Small intestine (tissue), 7 donors: ENCODE data around the gene IGIP. TPM values are rescaled to one million over a fixed set of nuclear protein-coding genes. Genes with fewer than 3 reads are reported as not detected.
A peak's percentile ranks its signal among the peaks of the same experiment; 100 is the strongest.

ENCODE experiments used
- DNase-seq, 2 donors: peaks; one replicate each; pipeline versions ENCODE4 v3.0.0 to v3.0.0-alpha.2; 2013
- FAIRE-seq: peaks from 2 replicates; lab custom pipeline; 2012; peaks lifted over from hg19 to GRCh38; lab: Jason Lieb, UNC
- H3K27ac ChIP-seq, 3 donors: one replicate each; pipeline ENCODE4 v1.5.1; 2013; ENCODE audit warnings: low read length in 2 of 3, mild to moderate bottlenecking in 2 of 3, control low read depth in 1 of 3, inconsistent platforms in 1 of 3, low read depth in 1 of 3, moderate library complexity in 1 of 3
- H3K27me3 ChIP-seq, 3 donors: one replicate each; pipeline ENCODE4 v1.6.1; 2013; ENCODE audit warnings: low read length in 3 of 3, inconsistent platforms in 1 of 3; ENCODE audit not compliant: control insufficient read depth in 3 of 3, insufficient read depth in 3 of 3
- H3K36me3 ChIP-seq, 3 donors: one replicate each; pipeline ENCODE4 v1.6.1; 2013; ENCODE audit warnings: low read length in 3 of 3, inconsistent platforms in 1 of 3, low read depth in 1 of 3, mild to moderate bottlenecking in 1 of 3, moderate library complexity in 1 of 3; ENCODE audit not compliant: control insufficient read depth in 3 of 3, insufficient read depth in 2 of 3
- H3K4me1 ChIP-seq, 3 donors: one replicate each; pipeline ENCODE4 v1.6.1; 2013; ENCODE audit warnings: low read length in 2 of 3, inconsistent platforms in 1 of 3, low read depth in 1 of 3, mild to moderate bottlenecking in 1 of 3, moderate library complexity in 1 of 3; ENCODE audit not compliant: control insufficient read depth in 3 of 3, insufficient read depth in 2 of 3
- H3K4me3 ChIP-seq, 3 donors: one replicate each; pipeline ENCODE4 v1.5.1; 2013; ENCODE audit warnings: low read length in 3 of 3, control low read depth in 1 of 3, inconsistent platforms in 1 of 3, low read depth in 1 of 3, mild to moderate bottlenecking in 1 of 3, moderate library complexity in 1 of 3
- H3K9me3 ChIP-seq, 2 donors: one replicate each; pipeline ENCODE4 v1.6.1; 2013; ENCODE audit warnings: low read depth in 1 of 2, low read length in 1 of 2; ENCODE audit not compliant: control insufficient read depth in 2 of 2, insufficient read depth in 1 of 2
- WGBS, 3 donors: extraction: QIAGEN DNeasy Blood & Tissue Kit; methylation state at CpG; one replicate each; pipeline ENCODE4 v1.1.7; 2013; 5-methylcytosine and 5-hydroxymethylcytosine counted together
- polyA plus RNA-seq, 4 donors: library from polyadenylated mRNA; stranded (reverse) in 3 of 4; unstranded in 1 of 4; fragments of 200-250 nt in 3 of 4; fragments of 120-200 nt in 1 of 4; gene quantifications; one replicate each; pipeline versions ENCODE4 v1.2.1 to v1.2.3, GENCODE V29; 2013
- donor health status: healthy with polysubstance abuse.
- donor health status: control.
- donor health status: control.
- donor health status: Bipolar disorder and iron deficiency.
- donor health status: healthy.

Gene IGIP
- polyA plus RNA-seq, 4 donors: 4.6 to 10.1 (median 7.9) TPM

DNA sequence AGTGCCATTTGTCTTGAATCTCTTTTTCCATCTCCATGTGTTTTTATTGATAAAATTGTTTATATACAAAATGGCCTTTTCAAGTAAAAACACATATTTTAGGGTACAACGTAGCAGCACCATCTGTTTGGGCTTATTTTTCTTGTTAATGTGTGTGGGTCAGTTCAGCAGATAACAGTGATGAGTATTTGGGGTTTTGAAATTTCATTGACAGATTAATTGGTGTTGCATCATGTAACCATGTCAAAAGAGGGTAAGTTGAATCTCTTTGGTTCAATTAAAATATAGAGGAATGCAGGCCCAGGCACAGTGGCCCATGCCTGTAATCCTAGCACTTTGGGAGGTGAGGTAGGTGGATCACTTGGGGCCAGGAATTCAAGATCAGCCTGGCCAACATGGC lies 31.9 kb upstream of the IGIP start:
- FAIRE-seq: no peak
- H3K27ac ChIP-seq: no peak overlapping the region

DNA sequence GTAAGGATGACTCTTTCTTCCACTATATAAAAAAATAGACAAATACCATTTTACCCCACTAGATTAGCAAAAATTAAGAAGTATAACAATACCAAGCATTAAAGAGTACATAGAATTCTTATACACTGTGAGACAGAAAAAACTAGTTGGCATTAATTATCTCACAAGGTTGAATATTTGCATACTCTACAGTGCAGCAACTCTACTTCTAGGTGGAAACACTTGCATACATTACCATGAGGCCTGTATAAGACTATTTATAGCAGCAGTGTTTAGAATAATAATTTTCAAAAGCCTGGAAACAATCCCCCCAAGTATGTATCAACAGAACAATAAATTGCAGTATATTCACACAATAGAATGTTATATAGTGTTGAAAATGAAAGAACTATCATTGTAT lies 30.8 kb upstream of the IGIP start:
- FAIRE-seq: no peak

More for the DNA sequence above, 31.9 kb upstream of the IGIP start:
- Histone ChIP-seq H3K9me3 (peaks cover 0 to 5% of the 10 kb centered on the region in 2 donors), H3K4me1 (no peaks in the 10 kb centered on the region), H3K27me3 (peaks cover 0 to 3% (median 0%) of the 10 kb centered on the region in 3 donors), H3K4me3 (no peak overlapping the region), H3K36me3 (no peaks in the 10 kb centered on the region)
- 65 to 77% (median 71%) methylated on average over 1 of the region's 1 CpG for WGBS, 3 donors
- DNase-seq: no peak

DNA sequence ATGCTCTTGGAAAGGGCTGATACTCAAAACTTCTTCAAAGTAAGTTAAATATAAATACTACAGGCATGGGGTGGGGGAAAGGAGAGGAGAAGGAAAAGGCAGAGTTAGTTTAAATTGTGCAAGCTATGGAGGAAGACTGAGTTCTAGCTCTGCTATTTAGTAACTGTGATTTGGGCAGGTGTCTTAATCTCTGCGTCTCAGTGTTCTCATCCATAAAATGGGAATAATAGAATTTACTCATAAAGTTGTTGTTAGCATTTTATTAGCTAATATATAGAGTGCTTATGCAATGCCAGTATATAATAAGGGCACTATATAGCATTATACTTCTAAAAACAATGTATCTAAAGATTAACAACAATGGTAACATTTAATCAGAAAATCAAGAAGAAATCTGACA lies 24.6 kb upstream of the IGIP start:
- DNase-seq: no peak
- 82 to 96% (median 93%) methylated on average over 1 of the region's 1 CpG for WGBS, 3 donors
- H3K36me3 ChIP-seq: no peaks in the 10 kb centered on the region
- H3K4me1 ChIP-seq: no peaks in the 10 kb centered on the region
- H3K4me3 ChIP-seq: no peak overlapping the region
- H3K27me3 ChIP-seq: peaks cover 0 to 8% (median 0%) of the 10 kb centered on the region in 3 donors
- no peak for FAIRE-seq
- H3K9me3 ChIP-seq: no peaks in the 10 kb centered on the region
- no peak overlapping the region for H3K27ac ChIP-seq

More for the DNA sequence above, 30.8 kb upstream of the IGIP start:
- H3K4me3 ChIP-seq: no peak overlapping the region
- H3K4me1 ChIP-seq: no peaks in the 10 kb centered on the region
- peaks cover 0 to 3% (median 0%) of the 10 kb centered on the region in 3 donors for H3K27me3 ChIP-seq
- H3K36me3 ChIP-seq: no peaks in the 10 kb centered on the region
- DNase-seq: no peak
- H3K27ac ChIP-seq: no peak overlapping the region
- H3K9me3 ChIP-seq: peaks cover 0 to 4% of the 10 kb centered on the region in 2 donors

DNA sequence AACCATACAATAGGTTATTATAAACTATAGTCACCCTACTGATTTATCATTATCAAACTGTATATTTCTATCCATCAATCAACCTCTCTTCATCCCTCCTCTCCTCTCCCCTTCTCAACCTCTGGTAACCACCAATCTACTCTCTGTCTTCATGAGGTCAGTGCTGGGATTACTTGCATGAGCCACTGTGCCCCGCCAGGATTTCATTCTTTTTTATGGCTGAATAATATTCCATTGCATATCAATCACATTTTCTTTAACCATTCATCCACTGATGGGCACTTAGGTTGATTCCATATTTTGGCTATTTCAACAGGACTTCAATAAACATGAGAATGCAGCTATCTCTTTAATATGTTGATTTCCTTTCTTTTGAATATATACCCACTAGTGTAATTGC lies 22.6 kb upstream of the IGIP start:
- no peak for FAIRE-seq
- no peaks in the 10 kb centered on the region for H3K9me3 ChIP-seq
- WGBS, 3 donors: 51 to 78% (median 63%) methylated on average over 1 of the region's 1 CpG

DNA sequence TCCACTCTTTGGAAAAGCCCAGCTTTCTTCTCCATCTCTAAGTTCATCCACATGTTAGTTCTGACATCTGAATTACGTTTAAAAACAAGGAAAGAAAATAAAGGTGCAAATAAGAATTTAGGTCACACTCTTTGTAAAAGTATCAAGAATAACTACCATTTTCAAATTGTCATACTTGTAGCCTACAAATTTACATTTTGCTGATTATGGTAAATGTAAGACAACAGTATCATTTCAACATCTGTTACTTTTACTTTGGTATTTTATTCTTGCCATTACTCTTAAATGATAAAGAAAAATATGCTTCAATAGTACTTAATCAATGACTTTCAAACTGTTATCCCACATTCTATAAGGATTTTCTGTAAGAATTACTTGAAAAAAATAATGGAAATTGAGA lies 21.6 kb upstream of the IGIP start:
- FAIRE-seq (no peak), DNase-seq (no peak)
- Histone ChIP-seq H3K36me3 (no peaks in the 10 kb centered on the region), H3K4me1 (peaks cover 0 to 16% (median 3%) of the 10 kb centered on the region in 3 donors), H3K9me3 (no peaks in the 10 kb centered on the region), H3K4me3 (no peak overlapping the region), H3K27ac (no peak overlapping the region), H3K27me3 (peaks cover 0 to 21% (median 0%) of the 10 kb centered on the region in 3 donors)
- 59 to 79% (median 68%) methylated on average over 1 of the region's 1 CpG for WGBS, 3 donors

More for the DNA sequence above, 22.6 kb upstream of the IGIP start:
- no peaks in the 10 kb centered on the region for H3K36me3 ChIP-seq
- H3K4me1 ChIP-seq: peaks cover 0 to 7% (median 0%) of the 10 kb centered on the region in 3 donors
- no peak for DNase-seq
- H3K27me3 ChIP-seq: peaks cover 0 to 11% (median 0%) of the 10 kb centered on the region in 3 donors
- H3K27ac ChIP-seq: no peak overlapping the region
- H3K4me3 ChIP-seq: no peak overlapping the region

DNA sequence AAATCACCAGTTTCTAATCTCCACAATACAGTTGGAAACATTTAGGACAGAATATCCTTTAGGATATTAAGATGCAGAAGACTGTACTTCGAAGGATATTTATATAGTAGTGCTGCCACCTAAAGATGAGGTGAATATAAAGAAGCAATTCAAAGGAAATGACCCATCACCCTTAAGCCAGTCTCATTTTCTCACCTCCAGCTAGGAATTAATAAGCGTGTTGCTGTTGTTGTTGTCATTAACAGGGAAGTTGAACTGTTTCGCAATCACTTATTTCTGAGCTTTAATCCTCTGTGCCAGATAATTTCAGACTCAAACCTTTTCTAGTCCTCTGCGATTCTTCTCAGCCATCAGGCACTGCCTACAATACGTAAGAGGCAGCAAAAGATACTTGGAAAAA lies 19.6 kb upstream of the IGIP start:
- no peak overlapping the region for H3K4me3 ChIP-seq
- no peak overlapping the region for H3K27ac ChIP-seq
- H3K9me3 ChIP-seq: no peaks in the 10 kb centered on the region
- no peaks in the 10 kb centered on the region for H3K36me3 ChIP-seq
- peak; percentile 27 to 55 for DNase-seq
- H3K27me3 ChIP-seq: peaks cover 0 to 30% (median 0%) of the 10 kb centered on the region in 3 donors
- WGBS, 3 donors: 36 to 54% (median 43%) methylated on average over 5 of the region's 5 CpGs
- peaks cover 0 to 21% (median 4%) of the 10 kb centered on the region in 3 donors for H3K4me1 ChIP-seq
- FAIRE-seq: no peak

DNA sequence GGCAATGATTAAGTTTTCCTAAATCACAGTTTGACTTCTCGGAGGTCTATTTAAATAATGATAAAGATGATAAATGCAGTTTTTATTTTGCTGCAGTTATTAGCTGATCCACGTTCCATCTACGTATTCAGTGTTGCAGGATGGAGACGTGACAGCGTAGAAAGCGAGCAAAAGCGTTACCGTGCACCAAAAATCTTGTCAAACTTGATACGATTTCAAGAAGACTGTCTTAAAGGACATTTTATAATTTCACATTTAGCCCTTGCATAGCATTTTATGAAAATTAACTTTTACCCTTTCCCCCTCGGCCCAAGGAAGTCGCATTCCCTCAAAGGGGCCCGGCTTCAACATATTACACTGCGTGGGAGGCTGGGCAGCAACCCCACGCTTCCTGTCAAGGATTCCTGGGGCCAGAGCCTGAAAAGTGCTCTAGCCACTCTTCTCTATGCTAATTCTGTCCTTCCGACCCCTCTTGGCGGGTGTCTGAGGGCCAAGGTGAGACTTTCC lies 18.9 kb upstream of the IGIP start:
- no peaks in the 10 kb centered on the region for H3K36me3 ChIP-seq
- DNase-seq (peak in 1 of 2 donors; percentile 10), FAIRE-seq (no peak)
- H3K27ac ChIP-seq: peak overlapping the region; percentile 90 to 99 (median 96)
- peaks cover 0 to 37% (median 0%) of the 10 kb centered on the region in 3 donors for H3K27me3 ChIP-seq
- H3K4me3 ChIP-seq: peak overlapping the region; percentile 67 to 69 (median 68)
- 55 to 63% (median 60%) methylated on average over 16 of the region's 16 CpGs for WGBS, 3 donors
- H3K9me3 ChIP-seq: no peaks in the 10 kb centered on the region
- H3K4me1 ChIP-seq: peaks cover 0 to 21% (median 12%) of the 10 kb centered on the region in 3 donors

DNA sequence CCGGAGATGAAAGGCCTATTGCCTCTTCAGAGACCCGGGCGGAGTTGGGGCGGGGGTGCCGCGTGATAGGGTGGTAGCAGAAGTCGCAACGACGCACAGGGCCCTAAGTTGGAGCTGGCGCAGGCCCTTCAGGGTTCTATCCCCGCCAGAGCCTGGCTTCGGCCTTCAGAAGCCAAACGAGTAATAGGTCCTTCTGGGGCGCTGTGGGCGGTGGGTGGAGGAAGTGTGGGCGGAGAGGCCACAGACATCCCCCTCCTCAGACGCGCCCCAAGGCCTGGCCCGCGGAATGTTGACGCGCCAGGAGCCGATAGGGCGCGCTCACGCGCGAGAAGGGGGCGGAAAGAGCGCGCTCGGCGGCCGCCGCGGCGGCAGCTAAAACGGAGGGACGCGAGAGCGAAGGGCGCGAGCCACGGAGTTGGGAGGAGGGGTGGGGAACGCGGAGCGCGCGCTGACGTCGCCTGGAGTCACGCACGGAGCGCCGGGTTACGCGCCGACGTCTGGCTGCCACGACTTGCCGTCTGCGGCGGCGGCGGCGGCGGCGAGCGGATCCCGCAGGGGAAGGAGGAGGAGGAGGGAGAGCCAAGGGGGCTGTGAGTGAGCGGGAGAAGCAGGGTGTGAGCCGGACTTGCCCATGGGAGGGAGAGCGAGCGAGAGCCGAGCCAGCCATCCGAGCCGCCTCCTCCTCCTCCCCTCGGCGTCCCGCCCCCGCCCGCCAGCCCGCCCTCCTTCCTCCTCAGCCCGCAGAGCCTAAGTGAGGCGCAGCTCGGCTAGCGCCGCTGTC lies 18.2 kb upstream of the IGIP start:
- peak overlapping the region; percentile 67 to 69 (median 68) for H3K4me3 ChIP-seq
- peak overlapping the region; percentile 90 to 99 (median 96) for H3K27ac ChIP-seq
- H3K27me3 ChIP-seq: peaks cover 0 to 43% (median 0%) of the 10 kb centered on the region in 3 donors
- no peaks in the 10 kb centered on the region for H3K9me3 ChIP-seq
- no peak for FAIRE-seq
- peaks cover 0 to 21% (median 12%) of the 10 kb centered on the region in 3 donors for H3K4me1 ChIP-seq
- WGBS, 3 donors: 0 to 1% (median 0%) methylated on average over 46 to 88 of the region's 88 CpGs
- H3K36me3 ChIP-seq: no peaks in the 10 kb centered on the region
- DNase-seq: peak; percentile 92 to 98
